Psoas muscle (tissue), 8 donors: Measurements from ENCODE around the gene RGS1. TPM values are rescaled to one million over a fixed set of nuclear protein-coding genes. Genes with fewer than 3 reads are reported as not detected.

Experiments
- ATAC-seq, 4 donors: fragments of 200-7000 bp; cut with Tn5 transposase; one replicate each; pipeline ENCODE4 v1.9.1; 2020; ENCODE audit warnings: moderate library complexity in 3 of 4, mild to moderate bottlenecking in 2 of 4
- DNase-seq, 2 donors: peaks; one replicate each; pipeline ENCODE4 v3.0.0-alpha.2; 2020
- H3K27ac ChIP-seq: fragments of 200-600 bp; one replicate; pipeline ENCODE4 v1.8.0; 2022
- H3K27me3 ChIP-seq, 3 donors: fragments of 200-600 bp in 1 of 3; one replicate each; pipeline versions ENCODE4 v1.6.1 to v1.8.0; 2013 to 2022; ENCODE audit warnings: low read length in 2 of 3, mild to moderate bottlenecking in 2 of 3, moderate library complexity in 1 of 3; ENCODE audit not compliant: insufficient read depth in 3 of 3
- H3K36me3 ChIP-seq, 2 donors: fragments of 200-600 bp in 1 of 2; one replicate each; pipeline versions ENCODE4 v1.6.1 to v1.8.0; 2013 to 2022; ENCODE audit warnings: low read depth in 1 of 2, mild to moderate bottlenecking in 1 of 2, moderate library complexity in 1 of 2; ENCODE audit not compliant: insufficient read depth in 1 of 2
- H3K4me1 ChIP-seq: fragments of 200-600 bp; one replicate; pipeline ENCODE4 v1.8.0; 2022
- H3K4me3 ChIP-seq: fragments of 200-600 bp; one replicate; pipeline ENCODE4 v1.8.0; 2022; ENCODE audit warnings: mild to moderate bottlenecking
- H3K9me3 ChIP-seq: fragments of 200-600 bp; one replicate; pipeline ENCODE4 v1.8.0; 2022
- CTCF ChIP-seq: fragments of 200-600 bp; IDR thresholded peaks from one replicate; pipeline ENCODE4 v1.8.0; 2022; ENCODE audit warnings: antibody characterized with exemption
- WGBS, 3 donors: extraction: QIAGEN DNeasy Blood & Tissue Kit; methylation state at CpG; one replicate each; pipeline versions ENCODE4 v1.1.6 to v1.1.7; 2013; 5-methylcytosine and 5-hydroxymethylcytosine counted together
- intact Hi-C, 2 donors: fragments of 100-400 bp; cut with DNase I; formaldehyde crosslinking; loops; one replicate each; pipeline versions ENCODE4 v1.11.0 to v1.14.2; 2022
- polyA plus RNA-seq, 3 donors: library from polyadenylated mRNA; stranded (reverse); fragments of 200-250 nt; gene quantifications; one replicate each; pipeline ENCODE4 v1.2.3, GENCODE V29; 2013
- total RNA-seq, 4 donors: library from RNA; stranded (reverse); fragmentation: NEBNext Ultra II Directional in 2 of 4; extraction: Animal tissue kit (Norgen Biotek cat#: 25700) in 2 of 4; gene quantifications; one replicate each; pipeline versions ENCODE4 v1.2.1 to v1.2.4, GENCODE V29; 2021 to 2023
- donor health status: healthy with polysubstance abuse.
- donor health status: DM: no; HTN: no; CAD: no; lungs with moderate emphysema.
- donor health status: Bipolar disorder and iron deficiency.
- donor health status: healthy.
- donor health status: DM: yes; HTN: yes; CAD: no.
- donor health status: DM: no; HTN: no; CAD: no.
- donor health status: DM: no; HTN: no; CAD: no.
- donor health status: DM: yes; HTN: yes; CAD: no.

RGS1 gene
- total and polyA plus RNA-seq, 7 donors: 0.06 to 1.7 (median 1.3) TPM

GRCh38 chr1:192601143-192601542 is 25.6 kb downstream of the RGS1 start:
- no peaks in the 10 kb centered on the region for H3K9me3 ChIP-seq
- ATAC-seq (no peak), DNase-seq (no peak)
- TF ChIP-seq CTCF: no peak
- intact Hi-C loops: loop anchor here in 1 of 2 donors (10.0 kb wide), 1 partner anchor 126 kb away; no protein-coding TSS in a partner anchor
- H3K27me3 ChIP-seq: no peaks in the 10 kb centered on the region
- H3K4me3 ChIP-seq: no peak overlapping the region
- 88 to 95% (median 93%) methylated on average over 1 of the region's 1 CpG for WGBS, 3 donors
- no peaks in the 10 kb centered on the region for H3K36me3 ChIP-seq
- H3K27ac ChIP-seq: no peak overlapping the region
- no peaks in the 10 kb centered on the region for H3K4me1 ChIP-seq

- Histone ChIP-seq H3K36me3 (no peaks in the 10 kb centered on the region), H3K9me3 (no peaks in the 10 kb centered on the region), H3K27ac (no peak overlapping the region), H3K27me3 (no peaks in the 10 kb centered on the region), H3K4me3 (no peak overlapping the region), H3K4me1 (no peaks in the 10 kb centered on the region)
- DNase-seq: no peak
- no peak for ATAC-seq
- no peak for TF ChIP-seq CTCF
- intact Hi-C loops: loop anchor here in 1 of 2 donors (10.0 kb wide), 1 partner anchor 127 kb away; no protein-coding TSS in a partner anchor
Measured at GRCh38 chr1:192601567-192601966, 26.0 kb downstream of the RGS1 start.

DNA sequence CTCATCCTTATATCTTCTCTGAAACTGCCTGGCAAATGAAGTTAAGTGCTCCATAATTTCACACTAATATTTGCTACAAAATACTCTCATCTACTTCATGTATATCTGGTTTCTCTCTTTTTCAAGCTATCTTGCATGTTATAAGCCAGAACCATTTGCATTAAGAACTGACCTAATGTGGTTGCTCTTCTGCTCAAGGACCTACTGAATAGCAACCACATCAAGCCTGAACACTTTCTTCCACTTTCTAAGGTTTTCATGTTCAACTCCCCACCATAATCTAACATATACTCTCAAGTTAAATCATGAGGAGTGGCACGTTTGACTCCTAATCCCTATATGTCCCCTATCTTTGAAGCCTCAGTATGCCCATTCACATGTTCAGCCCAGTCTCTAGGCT is 27.2 kb downstream of the RGS1 start:
- H3K9me3 ChIP-seq: no peaks in the 10 kb centered on the region
- H3K4me1 ChIP-seq: no peaks in the 10 kb centered on the region
- no peaks in the 10 kb centered on the region for H3K27me3 ChIP-seq
- no peak for DNase-seq
- no peaks in the 10 kb centered on the region for H3K36me3 ChIP-seq
- H3K4me3 ChIP-seq: no peak overlapping the region
- WGBS, 3 donors: 52 to 77% (median 63%) methylated on average over 1 of the region's 1 CpG
- no peak for TF ChIP-seq CTCF
- H3K27ac ChIP-seq: no peak overlapping the region
- no peak for ATAC-seq
- intact Hi-C loops: loop anchor here in 1 of 2 donors (10.0 kb wide), 1 partner anchor 128 kb away; no protein-coding TSS in a partner anchor

GRCh38 chr1:192603218-192603787 is 27.7 kb downstream of the RGS1 start:
- Histone ChIP-seq H3K27ac (no peak overlapping the region), H3K4me3 (no peak overlapping the region), H3K9me3 (no peaks in the 10 kb centered on the region), H3K27me3 (no peaks in the 10 kb centered on the region), H3K4me1 (no peaks in the 10 kb centered on the region), H3K36me3 (no peaks in the 10 kb centered on the region)
- DNase-seq (no peak), ATAC-seq (no peak)
- 68 to 79% (median 69%) methylated on average over 3 of the region's 3 CpGs for WGBS, 3 donors
- TF ChIP-seq CTCF: no peak
- intact Hi-C loops: loop anchor here in 1 of 2 donors (10.0 kb wide), 1 partner anchor 129 kb away; no protein-coding TSS in a partner anchor
